Loucy (cell line): ENCODE measurements around the gene VWF.

ENCODE experiments used
- EZH2phosphoT487 ChIP-seq: fragments of 200-600 bp; IDR thresholded peaks from 2 replicates; pipeline ENCODE4 v1.6.1; 2018; ENCODE audit warnings: antibody characterized with exemption, mild to moderate bottlenecking, moderate library complexity, borderline replicate concordance
- TF ChIP-seq, protein P1 (sequence below): fragments of 200-600 bp; sonication (generic); conservative IDR thresholded peaks from 2 replicates; pipeline ENCODE4 v1.5.1; 2014; ENCODE audit warnings: mild to moderate bottlenecking, antibody characterized with exemption, low read length

DNA sequence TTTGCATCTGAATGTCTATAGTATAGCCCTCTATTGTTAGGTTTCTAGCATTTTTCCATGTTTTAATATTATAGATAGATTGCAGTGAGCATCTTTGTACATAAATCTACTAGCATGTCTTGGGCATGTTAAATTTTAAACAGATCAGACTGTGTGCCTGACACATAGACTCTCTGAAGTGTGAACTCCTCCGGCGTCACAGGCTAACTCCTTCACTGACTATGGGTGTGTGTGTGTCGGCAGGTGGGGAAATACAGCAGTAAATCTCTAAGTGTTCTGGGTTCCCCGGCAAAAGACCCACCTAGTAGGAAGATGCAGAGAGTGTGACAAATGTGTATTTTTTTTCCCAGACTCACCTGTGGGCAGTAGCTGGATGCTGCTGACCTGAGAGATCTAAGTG, 2.3 kb downstream of the VWF start:
- TF ChIP-seq, protein P1, sequence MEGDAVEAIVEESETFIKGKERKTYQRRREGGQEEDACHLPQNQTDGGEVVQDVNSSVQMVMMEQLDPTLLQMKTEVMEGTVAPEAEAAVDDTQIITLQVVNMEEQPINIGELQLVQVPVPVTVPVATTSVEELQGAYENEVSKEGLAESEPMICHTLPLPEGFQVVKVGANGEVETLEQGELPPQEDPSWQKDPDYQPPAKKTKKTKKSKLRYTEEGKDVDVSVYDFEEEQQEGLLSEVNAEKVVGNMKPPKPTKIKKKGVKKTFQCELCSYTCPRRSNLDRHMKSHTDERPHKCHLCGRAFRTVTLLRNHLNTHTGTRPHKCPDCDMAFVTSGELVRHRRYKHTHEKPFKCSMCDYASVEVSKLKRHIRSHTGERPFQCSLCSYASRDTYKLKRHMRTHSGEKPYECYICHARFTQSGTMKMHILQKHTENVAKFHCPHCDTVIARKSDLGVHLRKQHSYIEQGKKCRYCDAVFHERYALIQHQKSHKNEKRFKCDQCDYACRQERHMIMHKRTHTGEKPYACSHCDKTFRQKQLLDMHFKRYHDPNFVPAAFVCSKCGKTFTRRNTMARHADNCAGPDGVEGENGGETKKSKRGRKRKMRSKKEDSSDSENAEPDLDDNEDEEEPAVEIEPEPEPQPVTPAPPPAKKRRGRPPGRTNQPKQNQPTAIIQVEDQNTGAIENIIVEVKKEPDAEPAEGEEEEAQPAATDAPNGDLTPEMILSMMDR = no peak
- no peak for TF ChIP-seq EZH2phosphoT487
